SK-N-MC (cell line): ENCODE data around the gene LRP1B.

Source experiments
- DNase-seq: peaks from one replicate; pipeline ENCODE4 v3.0.0-alpha.2; 2011; ENCODE audit warnings: low read depth, low spot score
- H3K27ac ChIP-seq: fragments of 200-600 bp; sonication (generic); 2 replicates; pipeline ENCODE4 v1.5.1; 2016; ENCODE audit warnings: mixed run types
- H3K36me3 ChIP-seq: fragments of 200-600 bp; sonication (generic); 2 replicates; pipeline ENCODE4 v1.6.1; 2017; ENCODE audit warnings: antibody characterized with exemption, low read length, mixed read lengths; ENCODE audit not compliant: insufficient read depth
- H3K4me3 ChIP-seq: fragments of 200-600 bp; sonication (generic); 2 replicates; pipeline ENCODE4 v1.5.1; 2016
- H3K9ac ChIP-seq: fragments of 200-600 bp; sonication (generic); 2 replicates; pipeline ENCODE4 v1.8.0; 2017; ENCODE audit warnings: mixed run types, mixed read lengths; ENCODE audit not compliant: insufficient read length
- H3K9me3 ChIP-seq: fragments of 200-600 bp; sonication (generic); 2 replicates; pipeline ENCODE4 v1.6.1; 2017; ENCODE audit warnings: low read depth, mild to moderate bottlenecking, antibody characterized with exemption, low read length, moderate library complexity, mixed read lengths
- EZH2 ChIP-seq: fragments of 200-600 bp; sonication (generic); IDR thresholded peaks from one replicate; pipeline ENCODE4 v1.6.1; 2017; ENCODE audit warnings: antibody characterized with exemption
- FOXP2 ChIP-seq: optimal IDR thresholded peaks from 2 replicates; pipeline ENCODE3; 2011; ENCODE audit warnings: mild to moderate bottlenecking, moderate library complexity; ENCODE audit not compliant: insufficient read depth; ENCODE audit errors: extremely low read length, control extremely low read depth
- POLR2AphosphoS5 ChIP-seq: IDR thresholded peaks from 2 replicates; pipeline ENCODE4 v1.6.1; 2012; ENCODE audit warnings: mild to moderate bottlenecking, low read depth, low read length, borderline replicate concordance

Gene LRP1B

GRCh38 chr2:140759426-140760156 lies 1371.2 kb downstream of the LRP1B start:
- Histone ChIP-seq H3K9ac (no peak overlapping the region), H3K4me3 (no peak overlapping the region), H3K9me3 (no peaks in the 10 kb centered on the region), H3K27ac (no peak overlapping the region), H3K36me3 (no peaks in the 10 kb centered on the region)
- DNase-seq = no peak
- TF ChIP-seq FOXP2 (no peak), EZH2 (no peak), POLR2AphosphoS5 (no peak)

GRCh38 chr2:140747665-140748064 lies 1383.2 kb downstream of the LRP1B start:
- Histone ChIP-seq H3K36me3 (no peaks in the 10 kb centered on the region), H3K9me3 (no peaks in the 10 kb centered on the region), H3K27ac (no peak overlapping the region), H3K9ac (no peak overlapping the region), H3K4me3 (no peak overlapping the region)
- TF ChIP-seq EZH2 = no peak
- no peak for TF ChIP-seq FOXP2
- no peak for TF ChIP-seq POLR2AphosphoS5
- DNase-seq = no peak

GRCh38 chr2:140747090-140747489 lies 1383.7 kb downstream of the LRP1B start:
- Histone ChIP-seq H3K9ac (no peak overlapping the region), H3K36me3 (no peaks in the 10 kb centered on the region), H3K4me3 (no peak overlapping the region), H3K9me3 (no peaks in the 10 kb centered on the region), H3K27ac (no peak overlapping the region)
- no peak for TF ChIP-seq POLR2AphosphoS5
- TF ChIP-seq EZH2 = no peak
- TF ChIP-seq FOXP2 = no peak
- DNase-seq = no peak

- Histone ChIP-seq H3K9ac (no peak overlapping the region), H3K9me3 (no peaks in the 10 kb centered on the region), H3K36me3 (no peaks in the 10 kb centered on the region), H3K4me3 (no peak overlapping the region), H3K27ac (no peak overlapping the region)
- no peak for TF ChIP-seq FOXP2
- TF ChIP-seq EZH2 = no peak
- TF ChIP-seq POLR2AphosphoS5 = no peak
- DNase-seq = no peak
Measured at GRCh38 chr2:140744379-140744778, 1386.4 kb downstream of the LRP1B start.

GRCh38 chr2:140737006-140737405 lies 1393.8 kb downstream of the LRP1B start:
- no peak overlapping the region for H3K27ac ChIP-seq
- TF ChIP-seq FOXP2 (no peak), POLR2AphosphoS5 (no peak)
- H3K4me3 ChIP-seq = no peak overlapping the region
- H3K9me3 ChIP-seq = no peaks in the 10 kb centered on the region
- no peak for DNase-seq
- H3K9ac ChIP-seq = no peak overlapping the region
- H3K36me3 ChIP-seq = no peaks in the 10 kb centered on the region

GRCh38 chr2:140734992-140735391 lies 1395.8 kb downstream of the LRP1B start:
- TF ChIP-seq FOXP2 (no peak), EZH2 (no peak), POLR2AphosphoS5 (no peak)
- H3K27ac ChIP-seq = no peak overlapping the region
- H3K9me3 ChIP-seq = no peaks in the 10 kb centered on the region
- H3K9ac ChIP-seq = no peak overlapping the region
- H3K36me3 ChIP-seq = no peaks in the 10 kb centered on the region
- DNase-seq = no peak
- H3K4me3 ChIP-seq = no peak overlapping the region

- no peak overlapping the region for H3K27ac ChIP-seq
- no peaks in the 10 kb centered on the region for H3K36me3 ChIP-seq
- no peak overlapping the region for H3K9ac ChIP-seq
- H3K4me3 ChIP-seq = no peak overlapping the region
- H3K9me3 ChIP-seq = no peaks in the 10 kb centered on the region
- DNase-seq = no peak
- TF ChIP-seq POLR2AphosphoS5 (no peak), FOXP2 (no peak), EZH2 (no peak)
Measured at GRCh38 chr2:140718999-140719398, 1411.8 kb downstream of the LRP1B start.

- no peak overlapping the region for H3K4me3 ChIP-seq
- DNase-seq = no peak
- H3K9me3 ChIP-seq = no peaks in the 10 kb centered on the region
Measured at GRCh38 chr2:140717481-140717880, 1413.3 kb downstream of the LRP1B start.

GRCh38 chr2:140714586-140714985 lies 1416.2 kb downstream of the LRP1B start:
- no peaks in the 10 kb centered on the region for H3K36me3 ChIP-seq
- H3K4me3 ChIP-seq = no peak overlapping the region
- no peak for DNase-seq
- H3K9me3 ChIP-seq = no peaks in the 10 kb centered on the region
- no peak for TF ChIP-seq EZH2
- no peak overlapping the region for H3K27ac ChIP-seq
- no peak overlapping the region for H3K9ac ChIP-seq

More at GRCh38 chr2:140717481-140717880, 1413.3 kb downstream of the LRP1B start:
- Histone ChIP-seq H3K36me3 (no peaks in the 10 kb centered on the region), H3K9ac (no peak overlapping the region), H3K27ac (no peak overlapping the region)
- TF ChIP-seq EZH2 = no peak
- TF ChIP-seq POLR2AphosphoS5 = no peak
- TF ChIP-seq FOXP2 = no peak
